Measurements from ENCODE around the gene BORCS5.
"Not testable (repeated sequence)": the region's sequence is repeated elsewhere in the genome, so short reads cannot be mapped to it uniquely, and the experiment has no call there.

Gene BORCS5

DNA sequence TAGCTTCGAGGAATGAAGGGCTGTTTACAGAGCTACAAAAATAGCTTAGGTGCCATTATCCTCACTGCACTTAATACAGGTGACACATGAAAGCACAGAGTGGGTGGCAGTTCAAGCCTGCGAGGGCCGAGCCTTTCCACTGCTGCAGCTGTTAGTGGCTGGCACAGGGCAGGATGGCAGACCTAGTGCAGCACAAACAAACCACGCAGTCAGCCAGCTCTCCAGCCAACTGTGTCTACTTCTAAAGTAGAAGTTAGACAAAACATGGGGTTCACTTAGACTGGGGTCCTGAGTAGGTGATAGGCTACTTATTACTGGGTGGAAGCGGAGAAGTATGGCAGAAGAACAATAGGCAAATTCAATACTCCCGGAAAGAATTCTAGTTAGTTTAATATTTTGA, 110.4 kb downstream of the BORCS5 start:
- DNase-seq: no peak

DNA sequence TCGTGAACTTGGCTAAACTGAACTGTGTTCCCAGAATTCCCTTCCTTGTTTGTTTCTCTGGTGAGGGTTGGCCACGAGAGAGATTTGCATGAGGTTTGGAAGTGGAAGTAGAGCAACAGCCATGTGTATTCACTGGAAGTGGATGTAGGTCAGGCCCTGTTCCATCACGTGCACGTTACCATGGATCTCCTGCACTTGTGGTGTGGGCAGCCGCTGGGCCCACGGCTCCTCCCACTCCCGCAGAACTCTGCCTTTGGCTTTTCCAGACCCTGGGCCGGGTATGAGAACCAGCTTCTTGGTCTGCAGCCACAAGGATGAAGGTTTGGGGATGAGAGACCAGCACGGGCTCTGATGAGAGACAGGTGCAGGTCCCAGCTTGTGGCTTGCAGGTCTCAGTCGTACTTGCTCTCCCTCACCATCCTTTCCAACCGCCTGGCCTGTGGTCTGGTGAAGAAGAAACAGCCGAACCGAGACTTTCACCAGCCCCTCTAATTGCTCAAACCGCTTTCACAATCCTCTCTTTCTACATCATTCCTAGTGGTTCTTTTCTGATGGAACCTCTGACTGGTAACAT, 110.9 kb downstream of the BORCS5 start:
- DNase-seq: no peak

DNA sequence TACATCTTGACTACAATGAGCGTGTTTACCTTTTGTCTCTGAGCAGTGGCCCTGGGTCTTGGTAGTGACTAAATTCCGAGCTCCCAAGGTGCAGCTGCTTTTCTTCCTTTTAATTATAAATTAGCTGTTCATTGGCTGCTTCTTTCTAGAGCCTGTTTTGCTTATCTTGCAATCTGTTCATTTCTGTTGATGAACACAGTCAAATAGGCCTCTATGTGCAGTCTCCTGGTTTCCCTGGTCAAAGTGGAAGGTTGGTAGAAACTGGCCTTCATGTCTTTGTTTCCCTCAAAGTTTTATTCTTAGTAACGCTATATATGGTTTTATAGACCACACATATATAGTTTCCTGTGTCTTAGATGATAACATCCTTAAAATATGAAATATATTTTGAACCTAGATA, 111.7 kb downstream of the BORCS5 start:
- no peak for DNase-seq

GRCh38 chr12:12469386-12469785, 112.5 kb downstream of the BORCS5 start:
- DNase-seq: no peak

DNA sequence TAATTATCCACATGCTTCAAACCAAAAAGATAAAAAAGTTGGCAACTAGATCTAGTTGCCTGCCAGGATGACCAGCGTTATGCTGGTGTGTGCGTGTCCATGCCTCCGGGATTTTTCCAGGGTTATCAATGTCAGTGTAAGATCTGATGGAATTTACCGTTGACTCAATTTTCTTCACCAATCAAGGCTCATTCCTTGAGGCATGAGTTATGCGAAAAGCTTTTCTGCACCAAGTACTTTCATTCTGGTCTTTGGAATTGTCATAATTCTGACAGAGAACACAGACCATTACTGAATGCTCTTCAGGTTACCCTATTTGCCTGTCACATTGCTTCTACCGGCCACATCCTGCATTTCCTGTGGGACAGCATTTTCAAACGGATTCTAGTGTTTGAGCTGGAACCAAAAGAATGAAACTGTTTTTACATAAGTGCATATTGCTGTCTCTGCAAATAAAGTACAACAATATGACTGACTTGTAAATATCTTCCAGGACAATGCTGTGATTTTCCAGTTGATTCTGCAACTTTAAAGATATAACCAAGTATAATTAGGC, 114.0 kb downstream of the BORCS5 start:
- DNase-seq: no peak

DNA sequence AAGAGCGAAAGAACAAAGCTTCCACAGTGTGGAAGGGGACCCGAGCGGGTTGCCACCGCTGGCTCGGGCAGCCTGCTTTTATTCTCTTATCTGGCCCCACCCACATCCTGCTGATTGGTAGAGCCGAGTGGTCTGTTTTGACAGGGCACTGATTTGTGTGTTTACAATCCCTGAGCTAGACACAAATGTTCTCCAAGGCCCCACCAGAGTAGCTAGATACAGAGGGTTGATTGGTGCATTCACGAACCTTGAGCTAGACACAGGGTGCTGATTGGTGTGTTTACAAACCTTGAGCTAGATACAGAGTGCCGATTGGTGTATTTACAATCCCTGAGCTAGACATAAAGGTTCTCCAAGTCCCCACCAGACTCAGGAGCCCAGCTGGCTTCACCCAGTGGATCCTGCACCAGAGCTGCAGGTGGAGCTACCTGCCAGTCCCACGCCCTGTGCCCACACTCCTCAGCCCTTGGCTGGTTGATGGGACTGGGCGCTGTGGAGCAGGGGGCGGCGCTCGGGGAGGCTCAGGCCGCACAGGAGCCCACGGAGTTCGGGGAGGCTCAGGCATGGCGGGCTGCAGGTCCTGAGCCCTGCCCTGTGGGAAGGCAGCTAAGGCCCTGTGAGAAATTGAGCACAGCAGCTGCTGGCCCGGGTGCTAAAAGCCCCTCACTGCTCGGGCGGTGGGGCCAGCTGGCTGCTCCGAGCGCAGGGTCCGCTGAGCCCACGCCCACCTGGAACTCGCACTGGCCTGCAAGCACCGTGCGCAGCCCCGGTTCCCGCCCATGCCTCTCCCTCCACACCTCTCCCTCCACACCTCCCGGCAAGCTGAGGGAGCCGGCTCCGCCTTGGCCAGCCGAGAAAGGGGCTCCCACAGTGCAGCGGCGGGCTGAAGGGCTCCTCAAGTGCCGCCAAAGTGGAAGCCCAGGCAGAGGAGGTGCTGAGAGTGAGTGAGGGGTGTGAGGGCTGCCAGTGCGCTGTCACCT, 115.4 kb downstream of the BORCS5 start:
- not testable (repeated sequence) for DNase-seq

DNA sequence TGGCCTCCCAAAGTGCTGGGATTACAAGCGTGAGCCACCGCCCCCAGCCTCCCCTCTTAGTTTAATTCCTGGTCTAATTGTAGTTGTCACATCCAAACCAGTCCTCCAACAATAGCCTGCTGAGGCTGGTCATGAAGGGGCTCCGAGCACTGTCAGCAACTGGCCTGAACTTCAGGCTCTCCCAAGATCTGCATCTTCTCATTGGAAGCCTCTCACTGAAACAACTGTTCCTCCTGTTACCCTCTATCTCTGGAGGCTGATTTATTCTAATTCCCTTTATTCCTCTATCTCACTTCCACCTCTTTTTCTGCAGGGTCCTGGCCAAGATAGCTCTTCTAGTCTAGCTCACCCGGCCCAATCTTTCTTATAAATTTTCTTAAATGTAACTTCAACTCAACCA, 116.3 kb downstream of the BORCS5 start:
- no peak for DNase-seq

DNA sequence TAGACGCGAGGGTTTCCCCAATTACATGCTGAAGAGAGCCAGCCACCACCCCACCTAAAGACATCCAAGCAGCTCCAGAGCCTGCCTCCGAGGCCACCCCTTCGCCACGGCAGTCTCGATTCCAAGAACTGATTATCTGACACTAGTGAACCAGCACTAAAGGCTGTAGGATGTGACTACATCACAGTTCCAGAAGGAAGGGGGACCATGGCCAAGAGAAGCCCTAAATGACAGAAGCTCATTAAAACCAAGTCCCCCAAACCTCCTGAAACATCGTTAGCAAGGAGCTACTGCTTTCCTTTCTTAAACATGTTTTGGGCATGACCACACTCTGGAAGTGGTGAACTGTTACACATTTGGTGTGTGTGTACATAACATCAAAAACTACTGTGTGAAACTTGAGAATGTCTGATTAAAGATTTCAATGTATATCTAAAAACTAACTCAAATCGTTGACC, 117.6 kb downstream of the BORCS5 start:
- DNase-seq: no peak

DNA sequence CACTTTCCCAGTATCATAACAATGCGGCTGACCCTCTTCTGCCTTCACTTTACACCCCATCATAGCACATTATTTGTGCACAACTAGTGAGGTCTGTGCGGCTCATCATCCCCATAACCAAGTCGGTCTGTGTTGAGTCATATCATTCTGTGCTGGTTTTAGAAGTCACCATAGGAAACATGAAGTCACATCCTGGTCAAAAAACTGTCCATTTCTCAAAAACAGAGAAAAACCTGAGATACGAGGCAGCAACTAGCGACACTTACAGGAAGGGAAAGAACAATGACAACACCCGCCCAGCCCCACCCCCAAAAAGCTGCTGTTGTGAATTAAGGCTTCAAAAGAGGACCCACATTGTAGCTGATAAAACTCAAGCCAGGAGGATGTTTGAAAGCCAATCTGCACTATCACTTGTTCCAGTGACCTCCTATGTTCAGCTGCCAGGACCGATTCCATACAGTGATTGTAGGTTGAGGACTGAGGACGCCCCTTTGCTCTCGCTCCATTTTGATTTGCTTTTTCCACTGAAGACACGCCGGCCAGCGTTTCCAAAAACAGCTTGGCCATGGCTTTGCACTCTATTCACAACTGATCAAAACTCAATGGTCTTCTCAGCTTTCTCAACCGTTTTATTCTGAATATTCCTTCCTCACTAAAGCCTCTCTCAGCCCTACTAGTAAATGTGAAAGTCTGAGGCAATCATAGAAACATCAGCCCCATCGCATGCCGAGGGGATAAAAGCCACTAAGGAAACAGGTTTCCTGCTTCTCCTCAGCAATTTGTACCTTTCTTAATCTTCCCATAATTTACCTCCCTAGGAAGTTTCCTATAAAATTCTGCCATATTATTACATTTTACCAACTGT, 118.3 kb downstream of the BORCS5 start:
- DNase-seq: no peak

DNA sequence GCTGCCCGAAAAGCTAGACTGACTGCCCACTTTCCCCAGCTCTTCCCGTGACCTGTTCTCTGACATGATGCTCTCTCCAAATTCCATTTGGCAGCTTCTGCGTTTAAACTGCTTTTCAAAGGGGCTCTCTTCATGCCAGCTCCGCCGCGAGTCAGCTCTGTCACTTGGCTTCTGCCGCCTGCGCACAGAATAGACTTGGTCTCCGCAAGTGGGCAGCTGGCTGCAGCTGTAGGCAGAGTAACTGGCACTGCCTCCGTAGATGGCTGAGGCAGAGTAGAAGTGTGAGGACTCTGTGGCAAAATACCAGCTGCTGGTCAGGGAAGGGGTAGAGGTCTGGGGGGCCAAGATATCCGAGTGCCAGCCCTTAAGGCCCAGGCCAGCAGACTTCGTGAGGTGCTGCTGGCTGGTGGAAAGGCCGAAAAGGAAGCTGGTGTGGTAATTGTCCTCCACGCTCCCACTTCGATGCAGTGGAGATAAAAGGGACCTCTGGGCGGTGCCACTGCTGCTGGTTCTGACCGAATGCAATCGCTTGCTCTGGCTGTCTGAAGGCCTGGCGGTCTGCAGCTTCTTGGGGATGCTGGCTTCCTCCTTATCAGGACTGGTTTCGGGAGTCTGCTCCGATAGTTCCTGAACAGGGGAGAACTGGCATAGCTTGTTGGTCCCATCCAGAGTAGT, 120.1 kb downstream of the BORCS5 start:
- DNase-seq: no peak

DNA sequence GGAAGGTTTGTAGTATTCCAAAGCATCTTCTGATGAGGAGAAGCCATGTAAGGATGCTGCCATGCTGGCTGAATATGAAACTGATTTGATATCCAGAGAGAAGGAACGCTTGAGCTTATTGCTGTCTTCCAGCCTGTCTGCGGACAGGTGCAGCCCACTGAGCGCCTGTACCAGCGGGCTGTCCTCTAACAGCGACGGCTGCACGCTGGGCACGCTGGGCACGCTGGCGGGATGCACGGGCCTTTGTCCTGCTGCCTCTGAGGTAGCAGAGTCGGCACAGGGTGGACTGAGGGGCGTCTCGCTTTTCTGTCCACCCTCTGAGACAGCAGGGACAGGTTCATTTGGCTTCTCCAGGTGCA, 120.6 kb downstream of the BORCS5 start:
- DNase-seq: no peak

DNA sequence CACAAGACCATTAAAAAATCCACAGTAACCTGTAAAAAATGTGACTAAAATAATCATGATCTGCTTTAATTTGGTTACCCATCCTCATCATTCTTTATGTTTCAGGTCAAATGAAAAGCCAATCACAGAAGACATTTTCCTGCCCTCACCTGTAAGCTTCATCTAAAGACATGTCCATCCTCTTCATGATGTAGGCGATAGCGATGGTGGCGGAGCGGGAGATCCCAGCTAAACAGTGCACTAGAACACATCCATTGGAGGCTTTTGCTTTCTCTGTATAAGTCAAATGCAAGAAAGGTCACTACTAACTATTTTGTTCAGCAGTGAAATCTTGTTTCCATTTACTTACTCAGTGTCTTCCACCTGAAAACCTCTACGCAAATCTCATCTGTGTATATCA, 123.2 kb downstream of the BORCS5 start:
- no peak for DNase-seq

DNA sequence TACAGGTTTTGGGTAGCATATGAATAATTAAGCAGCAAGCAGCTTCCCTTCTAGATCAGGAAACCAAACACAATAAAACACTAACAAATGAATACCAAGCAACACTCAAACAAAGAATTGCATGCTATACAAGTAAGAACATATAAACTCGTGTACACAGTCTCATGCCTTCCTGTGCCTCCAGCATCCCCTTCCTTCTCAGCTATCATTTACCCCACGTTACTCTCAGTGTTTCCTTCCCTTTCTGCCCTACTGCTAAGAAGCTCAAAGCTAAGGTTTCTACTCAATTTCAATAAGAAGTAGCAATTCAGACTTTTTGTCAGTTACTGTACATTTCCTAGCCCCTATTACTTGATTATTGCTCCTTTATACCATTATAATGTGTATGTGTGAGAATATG, 124.8 kb downstream of the BORCS5 start:
- DNase-seq: no peak

GRCh38 chr12:12482150-12482761, 125.4 kb downstream of the BORCS5 start:
- no peak for DNase-seq

DNA sequence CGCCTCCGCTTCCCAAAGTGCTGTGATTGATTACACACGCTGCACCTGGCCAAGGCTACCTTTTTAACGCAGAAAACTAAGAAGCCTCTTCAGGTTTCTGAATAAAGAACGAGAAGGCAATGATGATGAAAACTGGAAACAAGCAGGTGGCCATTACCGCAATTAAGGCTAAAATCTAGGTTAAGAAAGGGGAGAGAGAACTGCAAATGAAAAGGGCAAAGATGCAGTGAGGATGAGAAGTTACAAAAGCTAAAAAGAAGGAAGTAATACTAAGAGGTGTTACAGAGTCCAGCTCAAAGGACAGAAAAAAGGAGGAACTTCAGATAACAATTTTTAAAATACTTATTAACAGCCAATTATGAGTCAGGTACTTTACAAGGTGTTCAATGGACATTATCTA, 126.1 kb downstream of the BORCS5 start:
- no peak for DNase-seq

DNA sequence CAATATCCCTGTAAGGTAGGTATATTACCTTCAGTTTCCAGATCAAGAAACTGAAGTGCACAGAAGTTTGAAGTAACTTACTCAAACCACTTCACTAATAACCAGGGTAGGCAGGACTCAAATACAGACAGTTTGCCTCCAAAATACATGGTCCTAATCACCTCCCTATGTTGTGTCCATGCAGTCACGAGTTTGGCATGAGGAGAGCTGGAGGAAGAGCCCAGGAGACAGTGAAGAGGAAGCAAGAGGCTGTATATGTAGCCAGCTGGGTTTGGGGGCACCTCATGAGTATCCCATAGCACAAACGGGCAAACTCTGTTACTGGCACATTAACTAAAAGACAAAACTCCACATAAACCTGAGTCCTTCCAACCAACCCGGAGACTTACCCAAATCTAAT, 126.6 kb downstream of the BORCS5 start:
- no peak for DNase-seq

DNA sequence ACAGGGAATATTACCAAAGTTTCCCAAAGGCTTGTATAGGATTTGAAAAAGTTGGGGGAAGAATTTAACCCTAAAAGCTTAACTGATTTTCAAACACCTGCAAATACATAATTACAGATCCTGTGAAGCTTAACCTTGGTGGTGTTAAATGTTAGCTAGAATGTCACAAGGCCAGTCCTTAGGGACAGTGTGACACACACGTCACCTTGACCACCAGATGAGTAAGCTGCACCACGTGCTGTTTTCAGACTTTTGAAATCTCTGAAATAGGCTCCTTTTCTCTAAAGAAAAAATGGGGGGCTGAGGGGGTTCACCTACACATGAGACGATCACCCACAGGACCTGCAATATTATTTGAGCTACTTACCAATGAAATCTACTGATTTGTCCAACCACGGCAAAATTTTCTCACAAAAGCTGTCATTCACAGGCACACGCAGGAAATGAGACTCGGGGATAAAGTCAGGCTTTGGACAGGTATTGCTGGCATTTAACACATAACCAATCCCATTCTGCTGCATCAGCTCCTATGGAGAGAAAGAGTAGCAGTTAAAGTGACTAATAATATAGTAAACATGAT, 129.9 kb downstream of the BORCS5 start:
- DNase-seq: no peak

DNA sequence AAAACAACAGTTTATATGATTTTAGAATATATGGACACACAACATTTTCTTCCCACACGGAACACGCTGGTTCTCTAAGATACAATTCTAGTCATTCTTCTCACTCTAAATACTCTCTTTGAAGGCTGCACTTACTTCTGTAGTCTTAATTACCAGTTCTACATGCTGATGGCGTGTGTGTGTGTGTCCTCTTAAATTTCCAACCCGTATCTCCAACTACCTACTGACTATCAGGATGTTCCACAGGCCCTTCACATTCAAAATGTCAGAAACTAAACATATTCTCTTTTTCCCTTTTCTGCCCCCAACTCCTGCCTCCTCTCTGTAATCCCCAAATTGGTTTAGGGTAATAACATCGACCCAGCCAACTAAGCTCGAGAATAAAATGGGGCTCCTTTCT, 130.6 kb downstream of the BORCS5 start:
- no peak for DNase-seq

DNA sequence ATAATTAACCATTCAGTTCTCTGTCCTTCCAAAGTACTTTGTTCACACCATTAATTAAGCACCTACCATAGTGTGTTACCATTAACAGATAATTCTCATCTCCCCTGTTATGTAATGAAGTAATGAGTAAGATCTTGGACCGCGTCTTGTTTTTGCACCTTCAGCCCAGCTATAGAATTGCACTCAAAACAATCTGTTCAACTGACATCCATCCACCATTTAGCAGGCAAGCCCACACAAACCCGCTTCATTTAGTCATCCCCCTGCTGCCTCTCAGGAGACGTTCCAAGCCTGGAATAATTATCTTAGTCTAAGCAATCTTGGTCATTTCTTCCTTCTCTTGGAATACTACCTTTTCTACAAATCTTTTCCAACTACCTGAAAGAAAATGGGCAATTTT, 131.4 kb downstream of the BORCS5 start:
- DNase-seq: no peak

DNA sequence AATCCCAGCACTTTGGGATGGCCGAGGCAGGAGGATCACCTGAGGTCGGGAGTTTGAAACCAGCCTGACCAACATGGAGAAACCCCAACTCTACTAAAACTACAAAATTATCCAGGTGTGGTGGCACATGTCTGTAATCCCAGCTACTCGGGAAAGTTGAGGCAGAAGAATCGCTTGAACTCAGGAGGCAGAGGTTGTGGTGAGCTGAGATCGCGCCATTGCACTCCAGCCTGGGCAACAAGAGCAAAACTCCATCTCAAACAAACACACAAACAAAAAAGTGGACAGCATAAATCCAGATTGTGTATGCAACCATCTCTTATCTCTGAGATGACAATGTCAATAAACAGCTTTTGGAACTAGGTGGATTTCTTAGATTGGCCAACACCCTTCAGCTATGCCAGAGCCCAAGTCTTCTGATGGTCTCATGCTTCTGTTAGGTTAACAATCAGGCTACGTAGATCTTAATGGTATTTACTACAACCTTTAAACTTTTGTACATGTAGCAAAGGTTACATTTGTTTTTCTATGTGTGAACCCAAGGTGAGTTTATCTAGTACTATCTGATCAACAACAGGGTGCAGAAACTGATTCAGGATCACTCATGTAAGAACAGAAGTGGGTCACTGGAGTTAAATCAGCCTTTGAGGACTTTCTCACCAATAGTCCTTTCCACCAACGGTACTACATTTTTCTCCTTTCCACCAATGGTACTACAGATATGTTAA, 132.1 kb downstream of the BORCS5 start:
- no peak for DNase-seq

- no peak for DNase-seq
Measured at GRCh38 chr12:12491606-12492005, 134.7 kb downstream of the BORCS5 start.

Data from DMS79 (cell line).